GM12878 (cell line): Measurements from ENCODE around the gene WNK1. TPM values are rescaled to one million over a fixed set of nuclear protein-coding genes. Genes with fewer than 3 reads are reported as not detected.

Experiments used
- ATAC-seq: fragments of 200-7000 bp; cut with Tn5 transposase; 3 replicates; pipeline ENCODE4 v1.9.1; 2020; ENCODE audit warnings: mild to moderate bottlenecking, moderate library complexity
- BruUV-seq: library from RNA; stranded (reverse); fragments of 400-500 nt; replicated peaks from 2 replicates; lab custom pipeline; 2021; lab: Mats Ljungman, UMichigan
- CTCF ChIA-PET: fragments of 300-600 bp; sonication (Branson Sonifier 250); formaldehyde crosslinking; extraction: SDS; loops from one replicate; lab custom pipeline; 2021; ENCODE audit warnings: inconsistent platforms; lab: Yijun Ruan, JAX
- POLR2A ChIA-PET: fragments of 350-600 bp; formaldehyde crosslinking; extraction: SDS; loops from one replicate; lab custom pipeline; 2021; ENCODE audit warnings: inconsistent platforms; lab: Charles Lee
- RAD21 ChIA-PET: fragments of 300-600 bp; sonication (Branson Sonifier 250); formaldehyde crosslinking; loops from one replicate; lab custom pipeline; 2023; ENCODE audit warnings: antibody characterized with exemption; ENCODE audit not compliant: unreplicated experiment; lab: Charles Lee
- SMC1A ChIA-PET: fragments of 300-600 bp; sonication (Branson Sonifier 250); formaldehyde crosslinking; loops from one replicate; lab custom pipeline; 2023; ENCODE audit not compliant: unreplicated experiment, uncharacterized antibody; lab: Charles Lee
- DNase-seq: peaks from one replicate; pipeline ENCODE4 v3.0.0-alpha.2; 2011; ENCODE audit warnings: low read depth, low spot score
- FAIRE-seq: peaks from 3 replicates; lab custom pipeline; 2011; peaks lifted over from hg19 to GRCh38; lab: Jason Lieb, UNC
- H2AFZ ChIP-seq: 2 replicates; pipeline ENCODE4 v1.6.0; 2011; ENCODE audit warnings: low read depth, low read length, control low read depth; ENCODE audit not compliant: control insufficient read depth
- H3K27ac ChIP-seq: 2 replicates; pipeline ENCODE4 v1.5.1; 2011; ENCODE audit warnings: control low read depth; ENCODE audit not compliant: control insufficient read depth, insufficient read depth
- H3K27me3 ChIP-seq, 2 experiments: replicated peaks in 1 of 2; 2 replicates each; pipeline versions ENCODE4 v1.6.0 to v1.6.1; 2011; ENCODE audit warnings: low read length in 1 of 2; ENCODE audit not compliant: control insufficient read depth in 2 of 2, insufficient read depth in 2 of 2
- H3K36me3 ChIP-seq, 2 experiments: 2 replicates each; pipeline ENCODE4 v1.5.1; 2011; ENCODE audit warnings: low read length in 1 of 2; ENCODE audit not compliant: control insufficient read depth in 2 of 2, insufficient read depth in 2 of 2
- H3K4me1 ChIP-seq: 2 replicates; pipeline ENCODE4 v1.6.1; 2011; ENCODE audit warnings: mild to moderate bottlenecking, low read length, moderate library complexity, mixed read lengths; ENCODE audit not compliant: control insufficient read depth, insufficient read depth
- H3K4me2 ChIP-seq: 2 replicates; pipeline ENCODE4 v1.6.0; 2011; ENCODE audit warnings: control low read depth; ENCODE audit not compliant: control insufficient read depth, insufficient read depth
- H3K4me3 ChIP-seq: fragments of 200-600 bp; sonication (generic); 2 replicates; pipeline ENCODE4 v1.5.1; 2016
- H3K79me2 ChIP-seq: 2 replicates; pipeline ENCODE4 v1.6.0; 2011; ENCODE audit warnings: low read length; ENCODE audit not compliant: control insufficient read depth, insufficient read depth
- H3K9ac ChIP-seq: 2 replicates; pipeline ENCODE4 v1.8.0; 2011; ENCODE audit warnings: low read length, control low read depth, mixed read lengths; ENCODE audit not compliant: control insufficient read depth, insufficient read depth
- H3K9me3 ChIP-seq: replicated peaks from 3 replicates; pipeline ENCODE4 v1.5.1; 2011; ENCODE audit warnings: mild to moderate bottlenecking, low read length; ENCODE audit not compliant: control insufficient read depth, insufficient read depth
- H4K20me1 ChIP-seq: 2 replicates; pipeline ENCODE4 v1.6.0; 2011; ENCODE audit not compliant: control insufficient read depth, insufficient read depth
- ATF7 ChIP-seq: fragments of 450-650 bp; IDR thresholded peaks from 2 replicates; pipeline ENCODE4 v1.6.1; 2016; ENCODE audit warnings: low read depth, mild to moderate bottlenecking
- E2F4 ChIP-seq: IDR thresholded peaks from 2 replicates; pipeline ENCODE4 v1.6.1; 2012; ENCODE audit warnings: low read depth, low read length, improper control_type of control experiment
- HSF1 ChIP-seq: fragments of 150-350 bp; IDR thresholded peaks from 2 replicates; pipeline ENCODE4 v1.6.1; 2014; ENCODE audit warnings: mild to moderate bottlenecking, low read depth, low read length
- IKZF1 ChIP-seq: fragments of 450-650 bp; conservative IDR thresholded peaks from 2 replicates; pipeline ENCODE4 v1.6.1; 2017; ENCODE audit warnings: antibody characterized with exemption, mild to moderate bottlenecking
- MEF2A ChIP-seq: IDR thresholded peaks from 2 replicates; pipeline ENCODE4 v1.6.1; 2011; ENCODE audit warnings: low read depth, mild to moderate bottlenecking, low read length, moderate library complexity; ENCODE audit not compliant: insufficient read depth
- MTA2 ChIP-seq: fragments of 450-650 bp; IDR thresholded peaks from 2 replicates; pipeline ENCODE4 v1.6.1; 2016; ENCODE audit warnings: low read depth, mild to moderate bottlenecking, moderate library complexity
- YY1 ChIP-seq: IDR thresholded peaks from 2 replicates; pipeline ENCODE4 v1.6.1; 2011; ENCODE audit warnings: low read depth, mild to moderate bottlenecking, low read length
- ZSCAN29 ChIP-seq: fragments of 450-650 bp; IDR thresholded peaks from 2 replicates; pipeline ENCODE4 v1.6.1; 2017; ENCODE audit warnings: mild to moderate bottlenecking, moderate library complexity
- WGBS: methylation state at CpG from one replicate; pipeline ENCODE4 v1.1.6; 2016; ENCODE audit warnings: low lambda C conversion rate; ENCODE audit not compliant: insufficient replicate concordance, insufficient coverage; ENCODE audit errors: missing lambda C conversion rate; 5-methylcytosine and 5-hydroxymethylcytosine counted together
- in situ Hi-C: fragments of 300-500 bp; cut with MboI; formaldehyde crosslinking; loops from 9 replicates; pipeline ENCODE4 v1.14.3; 2018; ENCODE audit warnings: mixed read lengths
- intact Hi-C: fragments of 100-400 bp; cut with micrococcal nuclease; formaldehyde crosslinking; loops from one replicate; pipeline ENCODE4 v1.14.2; 2022; ENCODE audit not compliant: unreplicated experiment
- polyA plus RNA-seq, 11 experiments: library from polyadenylated mRNA; depleted of rRNA in 4 of 11; unstranded in 6 of 11; stranded (reverse) in 5 of 11; fragments of >200 nt; fragmentation: Nextera tagmentation in 4 of 11; fragmentation: Illumina TruSeq in 1 of 11; extraction: Ambion mirVana in 4 of 11; extraction: Trizol in 1 of 11; gene quantifications; 1 replicate in 1 of 11; 2 replicates in 10 of 11; pipeline versions ENCODE4 v1.2.1 to v1.2.3, GENCODE V29; 2011 to 2016; ENCODE audit warnings: inconsistent platforms in 2 of 11, missing spikeins in 2 of 11, low read depth in 1 of 11
- total RNA-seq, 4 experiments: library from RNA; depleted of rRNA in 3 of 4; stranded (reverse); fragments of >200 nt in 3 of 4; fragmentation: Illumina TruSeq in 1 of 4; extraction: Trizol in 1 of 4; gene quantifications; 2 replicates each; pipeline versions ENCODE4 v1.2.1 to v1.2.3, GENCODE V29; 2013 to 2021
- TF ChIP-seq, protein P1 (sequence below): fragments of 450-650 bp; IDR thresholded peaks from 2 replicates; pipeline ENCODE4 v1.6.1; 2014; ENCODE audit warnings: mild to moderate bottlenecking

WNK1 gene
- total and polyA plus RNA-seq, 10 of the 15 experiments (the other 5 are each of a cell fraction or from before 2014, with no cell fraction given) = 9.6 to 151 (median 86.6) TPM

DNA sequence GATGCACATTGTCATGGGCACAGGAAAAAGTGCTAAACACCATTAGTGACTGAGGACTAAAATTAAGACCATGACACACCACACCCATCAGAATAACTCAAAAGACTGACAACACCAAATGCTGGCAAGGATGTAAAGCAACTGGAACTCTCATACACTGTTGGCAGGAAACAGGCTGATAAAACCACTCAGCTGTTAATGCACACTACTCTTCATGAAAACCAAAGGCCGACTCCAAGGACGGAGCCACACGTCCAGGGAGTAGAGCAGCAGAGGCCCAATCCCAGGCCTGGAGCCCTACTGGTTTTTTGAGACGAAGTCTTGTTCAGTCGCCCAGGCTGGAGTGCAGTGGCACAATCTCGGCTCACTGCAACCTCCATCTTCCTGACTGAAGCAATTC, 190.7 kb downstream of the WNK1 start (continued):
- TF ChIP-seq HSF1 (no peak), IKZF1 (no peak), ATF7 (no peak)
- TF ChIP-seq, all 136 proteins: peak for 0

GRCh38 chr12:944211-944610, 191.8 kb downstream of the WNK1 start:
- TF ChIP-seq E2F4 (no peak), ZSCAN29 (no peak), YY1 (0 out of 2 replicates have a peak, but pooled peaks have one; percentile 8), MEF2A (no peak), MTA2 (no peak)
- TF ChIP-seq, protein P1, sequence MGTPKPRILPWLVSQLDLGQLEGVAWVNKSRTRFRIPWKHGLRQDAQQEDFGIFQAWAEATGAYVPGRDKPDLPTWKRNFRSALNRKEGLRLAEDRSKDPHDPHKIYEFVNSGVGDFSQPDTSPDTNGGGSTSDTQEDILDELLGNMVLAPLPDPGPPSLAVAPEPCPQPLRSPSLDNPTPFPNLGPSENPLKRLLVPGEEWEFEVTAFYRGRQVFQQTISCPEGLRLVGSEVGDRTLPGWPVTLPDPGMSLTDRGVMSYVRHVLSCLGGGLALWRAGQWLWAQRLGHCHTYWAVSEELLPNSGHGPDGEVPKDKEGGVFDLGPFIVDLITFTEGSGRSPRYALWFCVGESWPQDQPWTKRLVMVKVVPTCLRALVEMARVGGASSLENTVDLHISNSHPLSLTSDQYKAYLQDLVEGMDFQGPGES = no peak
- Histone ChIP-seq H3K27ac (no peak overlapping the region), H4K20me1 (no peaks in the 10 kb centered on the region), H3K4me2 (no peak overlapping the region), H3K27me3 (no peaks in the 10 kb centered on the region), H3K36me3 (no peaks in the 10 kb centered on the region), H3K79me2 (peaks cover 34% of the 10 kb centered on the region), H3K9ac (no peak overlapping the region), H3K4me1 (peaks cover 6% of the 10 kb centered on the region), H3K4me3 (no peak overlapping the region), H3K9me3 (no peaks in the 10 kb centered on the region), H2AFZ (no peak overlapping the region)
- ChIA-PET SMC1A (no interaction called here), RAD21 (no interaction called here), POLR2A (no interaction called here), CTCF (interaction anchor here (1.2 to 4.3 kb wide), 2 partner anchors 31 to 149 kb away, joined by 3 to 25 read pairs; no protein-coding TSS in a partner anchor)
- BruUV-seq = no TSS peak
- no peak for DNase-seq
- no peak for FAIRE-seq
- in situ Hi-C loops (no loop called here), intact Hi-C loops (no loop called here)
- ATAC-seq = no peak
- WGBS = 70% methylated on average over 7 of the region's 7 CpGs
